ENCODE measurements around the gene RABGAP1. TPM values are rescaled to one million over a fixed set of nuclear protein-coding genes. Genes with fewer than 3 reads are reported as not detected.

The RABGAP1 gene
- total and polyA plus RNA-seq, 9 donors, result 27.1 to 64.8 (median 59.0) TPM

DNA sequence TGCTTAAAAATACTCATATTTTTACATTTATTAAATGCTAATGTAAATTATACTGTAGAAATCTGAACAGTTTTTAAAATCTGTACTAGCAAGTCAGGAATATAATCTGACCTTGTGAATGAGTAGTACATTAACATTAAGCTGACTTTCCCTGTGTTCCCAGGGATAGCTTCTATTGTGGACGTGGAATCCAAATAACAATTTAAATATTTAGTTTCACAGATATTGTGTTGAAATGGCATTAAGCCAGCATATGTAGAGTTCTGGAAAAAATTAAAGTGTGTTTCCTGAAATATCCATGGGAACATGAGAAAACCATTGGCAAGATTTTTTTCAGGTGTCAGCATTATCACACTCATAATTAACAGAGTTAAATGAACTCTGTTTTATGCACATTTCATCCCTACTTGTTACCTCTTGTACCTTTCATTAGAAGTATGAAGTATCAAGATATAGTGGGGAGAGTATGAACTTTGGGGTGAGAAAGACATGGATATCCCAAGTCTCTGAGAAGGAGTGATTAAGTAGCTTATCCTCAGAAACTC, 5.7 kb downstream of the RABGAP1 start:
- Histone ChIP-seq H3K27me3 (no peaks in the 10 kb centered on the region), H3K36me3 (no peaks in the 10 kb centered on the region), H3K27ac (no peak overlapping the region), H3K9me3 (no peaks in the 10 kb centered on the region), H3K4me1 (ENCODE audit: insufficient read depth) (peaks cover 6% of the 10 kb centered on the region), H3K4me3 (no peak overlapping the region)
- TF ChIP-seq EP300 (IDR thresholded peaks at IDR 0.05) (no peak), POLR2A (IDR thresholded peaks at IDR 0.05) (no peak)
- TF ChIP-seq, protein P1, sequence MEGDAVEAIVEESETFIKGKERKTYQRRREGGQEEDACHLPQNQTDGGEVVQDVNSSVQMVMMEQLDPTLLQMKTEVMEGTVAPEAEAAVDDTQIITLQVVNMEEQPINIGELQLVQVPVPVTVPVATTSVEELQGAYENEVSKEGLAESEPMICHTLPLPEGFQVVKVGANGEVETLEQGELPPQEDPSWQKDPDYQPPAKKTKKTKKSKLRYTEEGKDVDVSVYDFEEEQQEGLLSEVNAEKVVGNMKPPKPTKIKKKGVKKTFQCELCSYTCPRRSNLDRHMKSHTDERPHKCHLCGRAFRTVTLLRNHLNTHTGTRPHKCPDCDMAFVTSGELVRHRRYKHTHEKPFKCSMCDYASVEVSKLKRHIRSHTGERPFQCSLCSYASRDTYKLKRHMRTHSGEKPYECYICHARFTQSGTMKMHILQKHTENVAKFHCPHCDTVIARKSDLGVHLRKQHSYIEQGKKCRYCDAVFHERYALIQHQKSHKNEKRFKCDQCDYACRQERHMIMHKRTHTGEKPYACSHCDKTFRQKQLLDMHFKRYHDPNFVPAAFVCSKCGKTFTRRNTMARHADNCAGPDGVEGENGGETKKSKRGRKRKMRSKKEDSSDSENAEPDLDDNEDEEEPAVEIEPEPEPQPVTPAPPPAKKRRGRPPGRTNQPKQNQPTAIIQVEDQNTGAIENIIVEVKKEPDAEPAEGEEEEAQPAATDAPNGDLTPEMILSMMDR (IDR thresholded peaks at IDR 0.05), result no peak
- intact Hi-C loops (cut with DNase I), result no loop called here
- WGBS, 3 donors, result 73 to 75% (median 74%) methylated on average over 1 of the region's 1 CpG
- no peak for DNase-seq

GRCh38 chr9:122948313-122948712, 7.5 kb downstream of the RABGAP1 start:
- 80 to 88% (median 84%) methylated on average over 3 of the region's 3 CpGs for WGBS, 3 donors
- H3K36me3 ChIP-seq, result no peaks in the 10 kb centered on the region
- no peak overlapping the region for H3K4me3 ChIP-seq
- TF ChIP-seq EP300 (IDR thresholded peaks at IDR 0.05) (no peak), POLR2A (IDR thresholded peaks at IDR 0.05) (no peak)
- TF ChIP-seq, protein P1 (IDR thresholded peaks at IDR 0.05), result no peak
- H3K27ac ChIP-seq, result no peak overlapping the region
- no peaks in the 10 kb centered on the region for H3K27me3 ChIP-seq
- H3K4me1 ChIP-seq (ENCODE audit: insufficient read depth), result peaks cover 3% of the 10 kb centered on the region
- H3K9me3 ChIP-seq, result no peaks in the 10 kb centered on the region
- intact Hi-C loops (cut with DNase I), result no loop called here
- DNase-seq, result no peak

DNA sequence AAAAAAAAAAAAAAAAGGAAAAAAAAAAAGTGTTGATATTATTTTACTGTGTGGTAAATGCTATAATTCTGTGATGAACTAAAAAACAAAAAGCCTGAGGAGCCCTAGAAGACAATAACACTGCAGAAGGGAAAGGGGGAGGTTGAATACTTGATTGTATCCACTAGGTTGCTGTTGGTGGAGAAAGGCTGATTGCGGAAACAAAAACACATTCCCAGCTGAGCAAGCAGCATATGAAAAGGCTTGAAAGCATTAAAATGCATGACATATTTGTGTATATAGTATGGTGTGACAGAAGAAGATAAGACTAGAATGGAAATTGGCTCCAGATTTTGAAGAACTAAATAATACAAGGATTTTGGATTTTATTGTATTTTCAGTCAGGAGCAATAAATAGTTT, 8.9 kb downstream of the RABGAP1 start:
- Histone ChIP-seq H3K36me3 (no peaks in the 10 kb centered on the region), H3K27me3 (no peaks in the 10 kb centered on the region), H3K4me1 (ENCODE audit: insufficient read depth) (peaks cover 8% of the 10 kb centered on the region), H3K27ac (no peak overlapping the region), H3K4me3 (no peak overlapping the region), H3K9me3 (no peaks in the 10 kb centered on the region)
- no peak for DNase-seq
- 61 to 77% (median 73%) methylated on average over 1 of the region's 1 CpG for WGBS, 3 donors
- TF ChIP-seq POLR2A (IDR thresholded peaks at IDR 0.05) (no peak), EP300 (IDR thresholded peaks at IDR 0.05) (no peak)
- TF ChIP-seq, protein P1 (IDR thresholded peaks at IDR 0.05), result no peak
- intact Hi-C loops (cut with DNase I), result no loop called here

DNA sequence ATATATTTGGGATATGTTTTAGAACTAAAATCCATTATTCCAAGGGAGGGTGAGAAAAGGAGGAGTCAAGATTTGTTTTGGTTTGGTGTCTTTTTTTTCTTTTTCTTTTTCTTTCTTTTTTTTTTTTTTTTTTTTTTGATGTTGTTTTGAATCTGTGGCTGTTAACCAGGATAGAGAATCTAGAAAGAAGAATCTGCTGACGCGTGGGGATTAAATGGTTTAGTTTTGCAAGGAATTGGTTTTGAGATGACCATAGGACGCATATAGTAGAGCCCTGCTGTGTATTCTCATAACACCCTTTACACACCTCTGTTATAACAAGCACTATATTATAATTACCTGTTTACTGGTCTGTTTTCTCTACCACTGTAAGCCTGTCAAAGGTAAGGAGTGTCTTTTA, 9.4 kb downstream of the RABGAP1 start:
- Histone ChIP-seq H3K4me1 (ENCODE audit: insufficient read depth) (peaks cover 7% of the 10 kb centered on the region), H3K27me3 (no peaks in the 10 kb centered on the region), H3K36me3 (no peaks in the 10 kb centered on the region), H3K27ac (no peak overlapping the region), H3K4me3 (no peak overlapping the region), H3K9me3 (no peaks in the 10 kb centered on the region)
- DNase-seq, result no peak
- 86 to 91% (median 90%) methylated on average over 3 of the region's 3 CpGs for WGBS, 3 donors
- intact Hi-C loops (cut with DNase I), result no loop called here
- TF ChIP-seq EP300 (IDR thresholded peaks at IDR 0.05), result no peak
- TF ChIP-seq POLR2A (IDR thresholded peaks at IDR 0.05), result no peak
- TF ChIP-seq, protein P1 (IDR thresholded peaks at IDR 0.05), result no peak
